HEK293T (cell line): ENCODE results near the gene VAV2.

Source experiments
- BHLHE40 ChIP-seq: fragments of 450-650 bp; IDR thresholded peaks from 2 replicates; pipeline ENCODE4 v1.6.1; 2016; ENCODE audit warnings: mild to moderate bottlenecking, moderate library complexity, borderline replicate concordance
- FOXA1 ChIP-seq: fragments of 450-650 bp; IDR thresholded peaks from 2 replicates; pipeline ENCODE4 v1.6.1; 2016; ENCODE audit warnings: mild to moderate bottlenecking

DNA sequence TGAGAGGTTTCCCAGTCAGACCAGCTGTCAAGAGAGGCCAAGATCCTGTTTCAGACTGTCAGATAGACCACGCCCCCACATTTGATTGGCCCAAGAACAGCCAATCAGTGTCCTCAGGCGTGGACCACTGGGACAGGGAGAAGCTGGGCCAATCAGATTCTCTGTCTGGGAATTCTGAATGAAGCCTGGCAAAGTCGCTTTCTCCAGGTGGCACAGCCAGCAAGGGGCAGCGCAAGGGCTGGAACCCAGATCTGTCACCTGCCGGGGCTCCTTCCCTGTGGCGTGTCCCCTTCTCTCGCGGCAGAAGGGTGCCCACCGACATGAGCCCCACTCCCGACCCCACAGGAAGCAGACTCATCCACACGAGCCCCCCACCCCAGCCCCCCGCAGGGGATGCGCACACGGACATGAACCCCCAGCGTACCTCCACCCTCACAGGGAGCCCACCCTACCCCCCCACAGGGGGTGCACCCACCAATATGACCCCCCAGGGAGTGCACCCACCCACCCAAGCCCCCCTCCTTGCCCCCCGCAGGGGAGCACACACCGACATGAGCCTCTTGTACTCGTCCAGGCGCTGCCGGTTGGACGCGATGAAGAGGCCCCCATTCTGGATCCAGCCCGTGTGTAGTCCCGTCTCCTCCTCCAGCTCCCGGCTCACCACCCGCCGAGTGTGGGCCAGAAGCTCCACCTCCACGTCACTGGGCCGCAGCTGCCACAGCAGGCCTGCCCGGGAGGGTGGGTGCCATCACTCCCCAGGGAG lies 260.1 kb downstream of the VAV2 start:
- TF ChIP-seq FOXA1: no peak
- TF ChIP-seq BHLHE40: no peak
